Measurements from ENCODE around the gene ZFAND2A. TPM values are rescaled to one million over a fixed set of nuclear protein-coding genes. Genes with fewer than 3 reads are reported as not detected.

The ZFAND2A gene
- polyA plus RNA-seq, 2 of the 4 experiments (the other 2 are of a cell fraction): 44.1 to 88.6 TPM

- CTCF ChIA-PET: interaction anchor here (1.1 to 4.9 kb wide), 6 partner anchors 8 to 121 kb away, joined by 3 to 21 read pairs (median 4); no protein-coding TSS in a partner anchor
- TF ChIP-seq FOSB (CRISPR knock-in tag; IDR thresholded peaks at IDR 0.05) (no peak), NFE2L2 (conservative IDR thresholded peaks at IDR 0.05; ENCODE audit: low read length) (no peak), EHMT2 (IDR thresholded peaks at IDR 0.05; ENCODE audit: low read depth) (no peak), RFX5 (IDR thresholded peaks at IDR 0.05) (no peak), POLR2A (IDR thresholded peaks at IDR 0.05; ENCODE audit: low read length) (no peak), CHD4 (IDR thresholded peaks at IDR 0.05; ENCODE audit: borderline replicate concordance) (no peak), GATA3 (IDR thresholded peaks at IDR 0.05; ENCODE audit: borderline replicate concordance) (no peak), ZC3H11A (IDR thresholded peaks at IDR 0.05) (no peak), HMGXB4 (CRISPR knock-in tag; IDR thresholded peaks at IDR 0.05; ENCODE audit: borderline replicate concordance) (no peak), EP300 (IDR thresholded peaks at IDR 0.05) (no peak), E2F6 (IDR thresholded peaks at IDR 0.05; ENCODE audit: borderline replicate concordance, low read depth) (no peak), MYC (IDR thresholded peaks at IDR 0.05; ENCODE audit: borderline replicate concordance, low read length) (no peak), POLR2AphosphoS2 (conservative IDR thresholded peaks at IDR 0.05; ENCODE audit: low read length) (no peak), MAZ (IDR thresholded peaks at IDR 0.05; ENCODE audit: borderline replicate concordance, low read depth, low read length) (no peak), ZNF302 (CRISPR knock-in tag; IDR thresholded peaks at IDR 0.05) (no peak), REST (IDR thresholded peaks at IDR 0.05) (no peak), MAX (IDR thresholded peaks at IDR 0.05) (no peak), FOXS1 (CRISPR knock-in tag; IDR thresholded peaks at IDR 0.05) (no peak)
- no peak overlapping the region for H3K27ac ChIP-seq
- H3K4me1 ChIP-seq: no peaks in the 10 kb centered on the region
- ATAC-seq (no peak; a peak in 1 of 6 replicates), FAIRE-seq (no peak), DNase-seq (ENCODE audit: low read depth in 1 of 2, low spot score in 1 of 2) (no peak)
- POLR2A ChIA-PET: no interaction called here
- no peak overlapping the region for H3K4me3 ChIP-seq
- 90% methylated on average over 13 of the region's 13 CpGs for WGBS (ENCODE audit: missing lambda C conversion rate)
- no peak overlapping the region for H3K4me2 ChIP-seq
- no peaks in the 10 kb centered on the region for H3K9me3 ChIP-seq
These were observed 45.9 kb downstream of the ZFAND2A start for GRCh38 chr7:1114088-1114487.

GRCh38 chr7:1113548-1113885 is 46.5 kb downstream of the ZFAND2A start:
- WGBS (ENCODE audit: missing lambda C conversion rate): 94% methylated on average over 18 of the region's 18 CpGs
- TF ChIP-seq PHF8 (IDR thresholded peaks at IDR 0.05; ENCODE audit: borderline replicate concordance, low read depth): no peak
- TF ChIP-seq HOXA7 (CRISPR knock-in tag; IDR thresholded peaks at IDR 0.05): no peak
- TF ChIP-seq HEYL (CRISPR knock-in tag; IDR thresholded peaks at IDR 0.05): no peak
- no peak for TF ChIP-seq MAZ (IDR thresholded peaks at IDR 0.05; ENCODE audit: borderline replicate concordance, low read depth, low read length)
- no peak for TF ChIP-seq MAFK (IDR thresholded peaks at IDR 0.05; ENCODE audit: partially characterized antibody)
- no peak for TF ChIP-seq PBX3 (IDR thresholded peaks at IDR 0.05)
- TF ChIP-seq ZFP36 (IDR thresholded peaks at IDR 0.05; ENCODE audit: borderline replicate concordance, partially characterized antibody): no peak
- no peak for TF ChIP-seq HDAC2 (IDR thresholded peaks at IDR 0.05)
- no peak for TF ChIP-seq HMGXB4 (CRISPR knock-in tag; IDR thresholded peaks at IDR 0.05; ENCODE audit: borderline replicate concordance)
- no peak for TF ChIP-seq USF2 (IDR thresholded peaks at IDR 0.05)
- TF ChIP-seq BCL3 (IDR thresholded peaks at IDR 0.05): no peak
- TF ChIP-seq EHMT2 (IDR thresholded peaks at IDR 0.05; ENCODE audit: low read depth): no peak
- H3K9me3 ChIP-seq: no peaks in the 10 kb centered on the region
- H3K27ac ChIP-seq: no peak overlapping the region
- ChIA-PET POLR2A (no interaction called here), CTCF (interaction anchor here (1.4 to 4.9 kb wide), 5 partner anchors 9 to 121 kb away, joined by 3 to 21 read pairs (median 5); no protein-coding TSS in a partner anchor)
- no peak for DNase-seq (ENCODE audit: low read depth in 1 of 2, low spot score in 1 of 2)
- no peak overlapping the region for H3K4me2 ChIP-seq
- ATAC-seq: no peak
- H3K4me1 ChIP-seq: no peaks in the 10 kb centered on the region
- no peak for FAIRE-seq
- no peak overlapping the region for H3K4me3 ChIP-seq
